ENCODE results near the gene RNASEH2A.
A peak's percentile ranks its signal among the peaks of the same experiment; 100 is the strongest.
"Not testable (repeated sequence)": the region's sequence is repeated elsewhere in the genome, so short reads cannot be mapped to it uniquely, and the experiment has no call there.

The RNASEH2A gene

DNA sequence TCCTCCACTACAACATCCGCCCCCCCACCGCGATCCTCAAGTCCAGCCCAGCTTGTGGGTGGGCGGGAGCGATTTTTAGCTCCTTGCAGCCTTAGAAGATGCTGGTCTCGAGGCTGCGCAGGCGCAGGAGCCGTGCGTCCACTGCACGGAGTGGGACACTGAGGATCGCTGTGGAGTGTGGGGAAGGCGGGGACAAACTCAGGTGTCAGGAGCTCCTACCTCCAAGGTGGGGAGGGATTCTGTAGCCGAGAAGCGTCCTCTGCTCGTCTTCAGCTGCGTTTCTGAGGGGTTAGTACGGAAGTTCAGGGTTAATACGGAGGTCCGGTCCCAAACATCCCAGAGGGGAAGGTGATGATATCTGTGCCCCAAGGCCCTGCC, 28.2 kb downstream of the RNASEH2A start, which contains the start of gene RTBDN:
Gene RTBDN, minus strand, starts transcription at position 14 of the 378 bp plus-strand sequence. CDS start 4,600 bp downstream, outside the sequence.
- DNase-seq, result peak; percentile 26

DNA sequence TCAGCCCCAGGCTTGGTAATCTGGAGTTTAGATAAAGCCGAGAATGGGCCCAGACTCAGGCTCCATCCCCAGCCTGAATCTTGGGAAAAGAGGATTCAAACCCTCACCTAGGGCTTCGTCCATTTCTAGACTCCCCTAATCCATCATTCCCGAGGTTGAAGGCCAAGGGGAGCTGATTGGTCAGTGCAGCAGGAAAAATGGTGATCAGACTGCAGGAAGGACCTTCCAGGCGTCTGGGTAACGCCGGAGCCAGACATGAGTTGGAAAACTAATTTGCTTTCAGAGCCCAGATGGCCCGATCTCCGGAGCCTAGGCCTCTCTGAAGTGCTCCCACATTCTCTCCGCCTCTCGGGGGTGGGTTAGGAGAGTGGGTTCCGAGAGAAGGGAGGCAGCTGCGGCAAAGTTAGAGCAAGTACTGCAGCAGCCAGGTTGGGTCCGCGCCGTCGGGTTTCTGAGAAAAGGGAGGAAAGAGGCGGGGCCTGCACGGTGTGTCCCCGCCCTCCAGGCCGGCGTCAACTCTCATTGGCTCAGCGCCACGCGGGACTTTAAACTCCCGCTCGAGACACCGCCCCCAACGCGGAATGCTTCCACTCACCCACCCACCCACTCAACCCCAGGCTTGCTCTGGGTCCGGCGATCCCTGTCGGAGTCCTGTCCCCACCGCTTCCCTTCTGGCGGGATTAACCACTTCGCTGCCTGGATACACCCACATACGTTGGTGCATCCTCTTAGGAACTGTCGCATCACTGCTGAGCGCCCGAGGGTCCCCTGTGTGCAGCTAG, 28.8 kb downstream of the RNASEH2A start:
- peak; percentile 53 for DNase-seq

DNA sequence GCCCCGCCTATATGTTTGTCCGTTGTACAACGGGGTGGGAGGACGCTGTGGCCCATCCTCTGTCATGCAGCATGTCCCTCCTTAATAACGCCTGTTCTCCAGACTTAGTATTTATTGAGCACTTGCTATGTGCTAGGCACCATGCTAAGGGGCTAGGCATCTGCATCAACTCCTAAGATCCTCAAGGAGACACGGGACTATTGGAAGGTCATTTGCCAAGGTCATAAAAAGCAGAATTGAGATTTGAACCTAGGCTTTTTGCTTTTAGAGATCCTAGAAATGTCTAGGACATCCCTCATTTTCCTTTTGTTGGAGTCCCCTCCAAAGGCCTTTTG, 30.1 kb downstream of the RNASEH2A start:
- DNase-seq, result no peak

DNA sequence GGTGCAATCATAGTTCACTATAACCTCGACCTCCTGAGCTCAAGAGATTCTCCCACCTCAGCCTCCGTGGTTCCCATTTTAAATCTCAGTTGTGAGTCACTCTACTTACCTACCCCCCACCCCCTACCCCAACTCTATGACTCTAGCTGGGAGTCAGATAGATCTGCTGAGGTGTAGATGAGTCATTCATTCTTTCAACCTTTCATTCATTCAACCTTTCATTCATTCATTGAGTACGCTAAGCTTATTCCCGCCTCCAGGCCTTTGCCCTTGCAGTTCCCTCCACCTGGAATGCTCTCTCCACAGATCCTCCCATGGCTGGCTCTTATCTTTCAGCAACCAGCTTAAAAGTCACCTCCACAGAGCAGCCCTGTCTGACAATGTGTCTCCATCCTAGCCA, 30.8 kb downstream of the RNASEH2A start:
- no peak for DNase-seq

DNA sequence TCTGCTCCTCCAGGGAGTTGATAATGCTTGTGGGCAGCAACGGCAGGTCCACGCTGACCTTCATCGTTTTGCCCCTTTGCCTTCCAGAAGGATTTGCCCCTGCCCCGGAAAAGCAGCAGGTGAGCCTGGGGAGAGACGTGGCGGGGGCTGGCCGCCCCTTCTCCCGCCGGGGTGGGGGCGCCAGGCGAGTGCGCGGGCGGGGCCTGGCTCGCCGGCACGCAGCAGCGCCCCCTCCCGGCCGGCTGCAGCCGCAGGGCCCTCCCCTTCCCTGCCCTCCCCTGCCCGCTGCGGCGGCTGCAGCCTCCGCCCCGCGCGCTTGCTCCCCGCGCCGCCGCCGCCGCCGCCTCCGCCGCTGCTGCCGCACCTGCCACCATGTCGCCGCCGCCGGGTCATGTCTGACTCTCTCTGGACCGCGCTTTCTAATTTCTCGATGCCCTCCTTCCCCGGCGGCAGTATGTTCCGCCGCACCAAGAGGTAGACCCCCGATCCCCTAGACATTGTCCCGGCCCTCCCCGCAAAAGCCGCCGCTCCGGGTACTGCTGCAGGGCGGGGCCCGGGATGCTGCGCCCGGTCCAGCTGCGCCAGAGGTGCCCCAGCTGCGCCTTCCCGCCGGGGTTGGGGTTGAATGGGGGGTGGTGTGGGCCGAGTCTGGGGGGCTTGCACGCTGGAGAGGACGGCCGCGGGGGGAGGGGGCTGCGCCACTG, 31.9 kb downstream of the RNASEH2A start, which contains the start of gene MAST1:
Gene MAST1, plus strand, starts transcription at position 334 of the 704 bp plus-strand sequence. Its CDS starts 58 bp downstream, at position 392.
- DNase-seq, result peak; percentile 71

DNA sequence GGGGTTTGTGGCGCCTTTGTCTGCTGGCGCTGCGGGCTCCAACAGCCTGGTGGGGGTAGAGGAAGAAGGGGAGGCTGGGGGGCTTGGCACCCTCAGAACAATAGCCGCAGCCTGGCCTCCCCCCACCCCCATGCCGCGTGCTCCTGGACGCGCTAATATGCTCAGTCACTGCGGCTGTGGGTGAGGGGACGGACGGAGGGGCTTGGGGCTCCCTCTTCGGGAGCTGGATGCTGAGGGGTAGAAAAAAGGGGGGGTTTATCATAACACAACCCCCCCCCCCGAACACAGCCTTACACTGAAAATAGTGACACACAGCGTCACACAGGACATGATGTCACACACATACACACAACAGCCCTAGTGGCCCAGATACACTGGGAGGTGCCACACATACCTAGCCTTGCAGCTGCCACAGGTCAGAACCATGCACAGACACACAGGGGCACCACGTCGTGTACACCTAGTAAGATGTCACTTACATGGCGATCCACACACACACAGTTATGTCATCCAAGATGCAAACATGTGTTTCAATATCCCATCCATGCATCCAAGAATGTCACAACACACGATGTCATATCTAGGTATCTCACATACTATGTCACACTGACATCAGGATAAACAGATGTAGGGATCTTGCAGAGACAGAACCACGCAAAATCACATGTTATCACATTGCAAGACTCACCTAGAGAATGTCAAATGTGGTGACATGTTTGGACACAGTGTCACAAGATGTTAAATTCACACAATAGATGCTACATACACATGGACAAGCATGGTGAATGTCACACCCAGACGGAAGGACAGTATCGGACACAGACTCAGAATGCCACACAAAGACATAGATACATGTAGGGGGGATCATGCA, 32.7 kb downstream of the RNASEH2A start:
- DNase-seq, result peak; percentile 59

DNA sequence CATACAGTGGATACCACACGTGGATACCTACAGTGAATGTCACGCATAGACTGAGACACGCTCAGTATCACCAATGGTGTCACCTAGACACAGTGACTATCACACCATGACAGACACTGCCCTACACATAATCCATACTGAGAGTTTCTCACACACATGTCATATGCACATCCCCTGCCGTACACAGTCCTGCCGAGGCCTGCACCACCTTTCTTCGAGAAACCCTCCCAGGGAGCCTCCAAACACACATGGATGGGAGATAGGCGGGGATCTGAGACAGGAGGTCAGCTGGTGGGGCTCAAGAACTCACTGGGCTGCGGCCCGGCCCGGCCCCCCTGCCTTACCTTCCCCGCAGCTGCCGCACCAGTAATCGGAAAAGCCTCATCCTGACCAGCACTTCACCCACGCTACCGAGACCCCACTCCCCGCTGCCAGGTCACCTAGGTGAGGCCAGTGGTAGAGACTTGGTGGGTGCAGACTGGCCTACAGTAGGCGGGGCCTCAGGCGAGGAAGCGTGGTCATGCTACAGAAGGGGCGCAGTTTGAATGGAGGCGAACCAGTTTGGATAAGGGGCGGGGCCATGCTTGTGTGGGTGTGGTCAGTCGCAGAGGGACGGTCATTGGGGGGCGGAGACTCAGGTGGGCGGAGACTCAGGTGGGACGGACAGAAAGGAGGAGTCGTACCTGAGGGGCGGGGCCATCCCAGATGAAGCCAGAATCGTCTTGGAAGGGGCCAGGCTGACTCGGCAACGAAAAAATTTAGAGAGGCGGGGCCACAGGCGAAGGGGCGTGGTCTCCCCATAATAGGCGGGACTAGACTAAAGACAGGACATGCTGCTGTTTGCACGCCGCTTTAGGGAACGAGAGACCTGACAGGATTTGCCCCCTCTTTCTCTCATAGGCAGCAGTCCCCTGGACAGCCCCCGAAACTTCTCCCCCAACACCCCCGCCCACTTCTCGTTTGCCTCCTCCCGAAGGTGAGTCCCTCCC, 34.0 kb downstream of the RNASEH2A start:
- DNase-seq, result peak; percentile 77

DNA sequence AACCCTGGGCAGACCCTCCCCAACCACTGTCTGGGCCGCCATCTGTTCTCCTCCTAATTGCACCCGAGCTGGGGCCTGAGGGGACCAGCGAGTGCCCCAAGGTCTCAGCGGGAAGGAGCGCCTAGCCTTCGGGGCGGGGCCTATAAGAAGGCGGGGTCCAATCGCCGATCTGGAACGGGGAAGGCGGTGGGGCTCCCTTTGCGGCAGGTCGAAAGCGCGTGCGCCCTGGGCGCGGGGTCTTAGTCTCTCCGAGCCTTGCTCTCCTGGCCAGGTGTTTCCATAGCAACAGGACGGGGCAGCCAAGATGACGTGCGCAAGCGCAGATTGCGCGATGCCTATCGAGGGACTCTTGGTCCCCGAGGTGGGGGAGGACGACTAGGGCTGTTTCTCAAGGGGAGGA, 34.7 kb downstream of the RNASEH2A start:
- peak; percentile 85 for DNase-seq

DNA sequence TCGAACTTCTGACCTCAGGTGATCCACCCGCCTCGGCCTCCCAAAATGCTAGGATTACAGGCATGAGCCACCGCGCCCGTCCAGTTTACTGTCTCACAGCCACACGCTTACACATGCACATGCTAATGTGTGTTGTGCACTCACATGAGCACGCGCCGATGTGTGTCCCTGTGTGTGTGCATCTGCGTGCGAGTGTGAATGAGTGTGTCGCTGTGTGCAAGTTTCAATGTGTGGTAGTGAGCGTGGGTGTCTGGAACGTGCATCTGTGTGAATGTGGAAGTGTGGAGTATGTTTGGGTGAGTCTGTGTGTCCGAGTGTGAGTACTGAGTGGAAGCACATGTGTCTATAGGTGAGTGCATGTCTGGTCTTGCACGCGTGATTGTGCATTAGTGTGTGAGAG, 36.1 kb downstream of the RNASEH2A start:
- no peak for DNase-seq

DNA sequence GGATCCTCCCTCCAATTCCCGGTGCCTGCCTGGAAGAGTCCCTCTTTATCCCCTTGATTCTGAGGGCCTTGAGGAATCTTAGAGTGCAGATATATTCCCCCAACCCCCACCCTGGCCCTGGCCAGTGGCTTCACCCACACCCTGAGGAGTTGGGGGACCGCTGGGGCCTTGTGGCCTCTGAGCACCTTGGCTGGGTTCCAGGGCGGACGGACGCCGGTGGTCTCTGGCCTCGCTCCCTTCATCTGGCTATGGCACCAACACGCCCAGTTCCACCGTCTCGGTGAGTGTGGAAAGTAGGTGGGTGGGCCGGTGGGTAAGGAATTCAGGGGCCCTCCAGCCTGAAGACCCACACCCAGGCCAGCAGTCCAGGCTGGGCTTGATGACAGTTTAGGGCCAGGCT, 36.9 kb downstream of the RNASEH2A start:
- no peak for DNase-seq

DNA sequence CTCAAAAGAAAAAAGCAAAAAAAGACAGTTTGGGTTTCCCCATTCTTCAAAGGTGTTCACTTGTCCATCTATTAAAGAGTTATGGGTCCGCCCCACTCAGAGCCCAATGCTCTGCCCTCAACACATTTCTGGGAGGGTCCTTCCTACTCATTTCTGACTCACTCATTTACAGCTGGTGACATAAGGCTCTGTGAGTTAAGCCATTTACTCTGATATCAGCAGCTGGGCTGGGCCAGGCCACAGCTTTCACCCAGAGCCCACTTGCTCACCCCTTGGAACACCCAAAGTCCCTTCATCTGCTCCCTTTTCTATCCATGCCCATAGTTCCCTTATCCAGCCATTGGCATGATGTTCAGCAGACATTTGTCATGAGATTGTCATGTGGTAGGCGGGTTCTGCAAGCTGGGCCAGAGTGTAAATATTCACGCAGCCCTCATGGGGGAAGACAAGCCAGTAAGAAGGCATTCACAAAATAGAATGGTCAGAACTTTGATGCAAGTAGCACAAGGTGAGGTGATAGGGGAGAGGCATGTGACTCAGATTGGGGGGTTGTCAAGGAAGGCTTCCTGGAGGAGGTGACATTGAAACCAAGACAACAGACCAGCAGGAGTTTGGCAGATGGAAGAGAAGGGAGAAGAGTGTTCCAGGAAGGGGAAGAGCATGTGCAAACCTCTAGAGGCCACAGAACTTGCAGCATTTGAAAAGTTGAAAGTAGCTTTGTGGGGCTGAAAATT, 37.8 kb downstream of the RNASEH2A start:
- no peak for DNase-seq

DNA sequence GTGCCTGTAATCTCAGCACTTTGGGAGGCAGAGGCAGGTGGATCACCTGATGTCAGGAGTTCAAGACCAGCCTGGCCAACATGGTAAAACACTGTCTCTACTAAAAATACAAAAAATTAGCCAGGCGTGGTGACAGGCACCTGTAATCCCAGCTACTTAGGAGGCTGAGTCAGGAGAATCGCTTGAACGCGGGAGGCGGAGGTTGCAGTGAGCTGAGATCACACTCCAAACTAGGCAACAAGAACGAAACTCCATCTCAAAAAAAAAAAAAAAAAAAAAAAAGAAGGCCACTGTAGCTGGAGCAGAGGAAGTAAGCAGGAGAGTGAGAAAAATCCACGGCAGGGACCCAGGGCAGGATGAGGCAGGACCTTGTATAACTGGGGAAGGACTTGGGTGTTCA, 40.2 kb downstream of the RNASEH2A start:
- DNase-seq, result not testable (repeated sequence)

DNA sequence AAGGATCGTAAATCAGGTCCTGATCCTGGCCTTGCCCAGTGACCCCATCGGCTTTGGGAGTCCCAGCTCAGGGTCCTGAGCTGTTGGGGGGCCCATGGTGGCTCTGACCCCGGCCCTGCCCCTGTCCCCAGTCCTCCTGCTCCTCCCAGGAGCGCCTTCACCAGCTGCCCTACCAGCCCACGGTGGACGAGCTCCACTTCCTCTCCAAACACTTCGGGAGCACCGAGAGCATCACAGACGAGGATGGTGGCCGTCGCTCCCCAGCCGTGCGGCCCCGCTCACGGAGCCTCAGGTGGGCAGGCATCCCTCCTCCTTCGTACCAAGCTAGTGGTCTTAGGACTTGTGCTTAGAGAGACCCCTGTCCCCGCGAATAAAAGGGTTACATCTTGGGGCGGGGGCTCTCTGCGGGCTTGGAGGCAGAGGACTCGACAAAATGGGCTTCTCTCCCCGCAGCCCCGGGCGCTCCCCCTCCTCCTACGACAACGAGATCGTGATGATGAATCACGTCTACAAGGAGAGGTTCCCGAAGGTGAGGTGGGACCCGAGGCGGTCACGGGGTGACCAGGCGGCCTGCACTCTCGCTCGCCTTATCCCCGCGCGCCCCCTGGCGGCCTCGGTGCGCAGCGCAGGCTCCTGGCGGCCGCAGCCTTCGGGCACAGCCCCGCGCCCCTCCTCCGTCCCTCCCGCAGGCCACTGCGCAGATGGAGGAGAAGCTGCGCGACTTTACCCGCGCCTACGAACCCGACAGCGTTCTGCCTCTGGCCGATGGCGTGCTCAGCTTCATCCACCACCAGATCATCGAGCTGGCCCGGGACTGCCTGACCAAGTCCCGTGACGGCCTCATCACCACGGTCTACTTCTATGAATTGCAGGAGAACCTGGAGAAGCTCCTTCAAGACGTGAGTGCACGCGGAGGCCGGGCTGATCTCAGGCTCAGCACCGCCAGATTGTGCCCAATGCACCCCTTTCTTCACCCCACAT, 41.1 kb downstream of the RNASEH2A start:
- peak; percentile 96 for DNase-seq

DNA sequence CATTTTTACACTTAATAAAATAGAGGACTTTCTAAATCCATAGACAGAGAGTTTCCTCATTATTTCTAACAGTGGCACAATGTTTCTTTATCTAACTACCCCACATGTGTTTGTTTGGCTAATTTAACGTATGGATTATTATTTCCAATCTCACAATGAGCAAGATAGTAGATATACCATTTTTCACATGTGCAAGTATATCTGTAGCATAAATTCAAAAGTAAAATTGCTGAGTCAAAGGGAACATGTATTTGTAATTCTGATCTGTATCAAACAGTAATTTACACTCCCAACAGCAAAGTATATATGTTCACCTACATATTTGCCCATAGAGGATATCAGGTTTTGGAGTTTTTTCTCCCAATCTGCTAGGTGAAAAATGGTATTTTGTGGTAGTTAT, 50.3 kb downstream of the RNASEH2A start:
- no peak for DNase-seq

DNA sequence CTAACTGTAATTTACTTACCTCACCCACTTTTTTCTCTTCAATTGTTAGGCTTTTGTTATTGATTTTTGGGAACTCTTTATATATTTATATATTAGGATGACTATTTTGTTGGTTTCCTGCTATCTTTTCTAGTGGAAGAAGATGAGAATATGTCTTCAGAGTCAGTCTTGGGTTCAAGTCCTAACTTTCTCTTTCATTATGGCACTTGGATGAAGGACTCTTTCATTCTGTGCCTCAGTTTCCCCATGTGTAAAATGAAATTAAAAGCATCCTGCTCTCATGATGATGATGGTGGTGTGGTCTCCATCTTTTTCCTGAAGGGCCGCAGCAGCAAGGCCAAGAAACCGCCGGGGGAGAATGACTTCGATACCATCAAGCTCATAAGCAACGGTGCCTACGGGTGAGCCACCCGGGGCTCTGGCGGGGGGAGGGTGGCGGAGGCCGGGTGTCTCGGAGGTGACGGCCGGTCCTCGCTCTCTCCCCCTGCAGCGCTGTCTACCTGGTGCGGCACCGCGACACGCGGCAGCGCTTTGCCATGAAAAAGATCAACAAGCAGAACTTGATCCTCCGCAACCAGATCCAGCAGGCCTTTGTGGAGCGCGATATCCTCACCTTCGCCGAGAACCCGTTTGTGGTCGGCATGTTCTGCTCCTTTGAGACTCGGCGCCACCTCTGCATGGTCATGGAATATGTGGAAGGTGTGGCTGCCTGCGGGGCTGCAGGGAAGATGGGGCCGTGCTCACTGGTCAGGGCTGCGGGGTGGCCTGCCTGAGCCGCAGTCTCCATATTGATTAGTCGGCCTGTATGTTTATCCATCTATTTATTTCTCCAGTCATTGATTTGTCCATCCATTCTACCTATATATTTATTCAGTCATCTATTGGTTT, 51.9 kb downstream of the RNASEH2A start:
- DNase-seq, result no peak

DNA sequence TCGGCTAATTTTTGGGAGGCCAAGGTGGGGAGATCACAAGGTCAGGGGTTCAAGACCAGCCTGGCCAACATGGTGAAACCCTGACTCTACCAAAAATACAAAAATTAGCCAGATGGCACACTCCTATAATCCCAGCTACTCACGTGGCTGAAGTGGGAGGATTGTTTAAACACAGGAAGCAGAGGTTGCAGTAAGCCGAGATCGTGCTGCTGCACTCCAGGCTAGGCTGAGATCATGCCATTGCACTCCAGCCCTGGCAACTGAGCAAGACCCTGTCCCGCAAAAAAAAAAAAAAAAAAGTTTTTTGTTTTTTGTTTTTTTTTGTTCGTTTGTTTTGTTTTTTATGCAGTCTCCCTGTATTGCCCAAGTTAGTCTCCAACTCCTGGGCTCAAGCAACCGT, 53.2 kb downstream of the RNASEH2A start:
- no peak for DNase-seq

All from retina (tissue), 1 donor.